Activated CD4-positive, alpha-beta T cell treated with anti-CD3 and anti-CD28 coated beads, Interleukin-2, Interleukin-4, amounts not matched to agents 100 ng/mL and 50 ng/mL, durations not matched to agents 16 hours and 8 hours (primary cell): Measurements from ENCODE around the gene GSX1.

Experiments
- DNase-seq: peaks from one replicate; pipeline ENCODE4 v3.0.0-alpha.2; 2020; ENCODE audit warnings: low spot score

The GSX1 gene

GRCh38 chr13:27834095-27834494, 41.8 kb downstream of the GSX1 start:
- DNase-seq = no peak

GRCh38 chr13:27835799-27836198, 43.5 kb downstream of the GSX1 start:
- no peak for DNase-seq

GRCh38 chr13:27839809-27840467, 47.7 kb downstream of the GSX1 start:
- no peak for DNase-seq

- no peak for DNase-seq
These were observed 50.3 kb downstream of the GSX1 start for GRCh38 chr13:27842571-27842970.
